Gastroesophageal sphincter (tissue), 4 donors: ENCODE results near the gene CLK3. TPM values are rescaled to one million over a fixed set of nuclear protein-coding genes. Genes with fewer than 3 reads are reported as not detected.

Experiments used
- ATAC-seq: fragments of 150-250 bp; one replicate; pipeline ENCODE4 v1.9.1; 2016; ENCODE audit warnings: mild to moderate bottlenecking, moderate library complexity
- H3K27ac ChIP-seq, 4 donors: fragments of 200-600 bp; sonication (generic) in 3 of 4; 1 replicate in 3 of 4; 2 replicates in 1 of 4; pipeline ENCODE4 v1.5.1; 2016 to 2019
- H3K27me3 ChIP-seq: fragments of 200-600 bp; sonication (generic); one replicate; pipeline ENCODE4 v1.5.1; 2019
- H3K36me3 ChIP-seq, 2 donors: fragments of 200-600 bp; sonication (generic); one replicate each; pipeline ENCODE4 v1.5.1; 2019; ENCODE audit warnings: control low read depth in 1 of 2
- H3K4me1 ChIP-seq, 3 donors: fragments of 200-600 bp; sonication (generic); 1 replicate in 2 of 3; 2 replicates in 1 of 3; pipeline ENCODE4 v1.5.1; 2016 to 2019; ENCODE audit warnings: control low read depth in 2 of 3
- H3K4me3 ChIP-seq, 2 donors: fragments of 200-600 bp; sonication (generic); one replicate each; pipeline ENCODE4 v1.5.1; 2019; ENCODE audit warnings: mild to moderate bottlenecking in 1 of 2, moderate library complexity in 1 of 2
- H3K9me3 ChIP-seq, 3 donors: fragments of 200-600 bp; sonication (generic); one replicate each; pipeline ENCODE4 v1.5.1; 2017 to 2019; ENCODE audit warnings: control low read depth in 2 of 3
- EP300 ChIP-seq: sonication (generic); formaldehyde crosslinking; IDR thresholded peaks from one replicate; pipeline ENCODE4 v1.6.1; 2017; ENCODE audit warnings: antibody characterized with exemption, mild to moderate bottlenecking
- POLR2A ChIP-seq, 2 donors: fragments of 450-650 bp; IDR thresholded peaks; one replicate each; pipeline ENCODE4 v1.6.1; 2017; ENCODE audit warnings: antibody characterized with exemption in 2 of 2, mild to moderate bottlenecking in 2 of 2, moderate library complexity in 1 of 2
- POLR2AphosphoS5 ChIP-seq: sonication (generic); formaldehyde crosslinking; IDR thresholded peaks from one replicate; pipeline ENCODE4 v1.6.1; 2017; ENCODE audit warnings: antibody characterized with exemption
- WGBS, 2 donors: methylation state at CpG; one replicate each; pipeline ENCODE4 v1.1.5; 2018; ENCODE audit warnings: low coverage in 1 of 2; 5-methylcytosine and 5-hydroxymethylcytosine counted together
- total RNA-seq, 4 donors: library from RNA; depleted of rRNA; stranded (reverse); fragments of >200 nt; gene quantifications; one replicate each; pipeline ENCODE4 v1.1.0, GENCODE V29; 2016
- TF ChIP-seq, protein P1 (sequence below), 4 experiments: fragments of 200-600 bp in 2 of 4; fragments of 450-650 bp in 2 of 4; sonication (generic) in 1 of 4; IDR thresholded peaks; one replicate each; pipeline ENCODE4 v1.5.1; 2017 to 2019; ENCODE audit warnings: antibody characterized with exemption in 4 of 4, mild to moderate bottlenecking in 2 of 4, moderate library complexity in 2 of 4

CLK3 gene
- total RNA-seq, 4 donors from 2014 or later: 62.8 to 108 (median 82.5) TPM

DNA sequence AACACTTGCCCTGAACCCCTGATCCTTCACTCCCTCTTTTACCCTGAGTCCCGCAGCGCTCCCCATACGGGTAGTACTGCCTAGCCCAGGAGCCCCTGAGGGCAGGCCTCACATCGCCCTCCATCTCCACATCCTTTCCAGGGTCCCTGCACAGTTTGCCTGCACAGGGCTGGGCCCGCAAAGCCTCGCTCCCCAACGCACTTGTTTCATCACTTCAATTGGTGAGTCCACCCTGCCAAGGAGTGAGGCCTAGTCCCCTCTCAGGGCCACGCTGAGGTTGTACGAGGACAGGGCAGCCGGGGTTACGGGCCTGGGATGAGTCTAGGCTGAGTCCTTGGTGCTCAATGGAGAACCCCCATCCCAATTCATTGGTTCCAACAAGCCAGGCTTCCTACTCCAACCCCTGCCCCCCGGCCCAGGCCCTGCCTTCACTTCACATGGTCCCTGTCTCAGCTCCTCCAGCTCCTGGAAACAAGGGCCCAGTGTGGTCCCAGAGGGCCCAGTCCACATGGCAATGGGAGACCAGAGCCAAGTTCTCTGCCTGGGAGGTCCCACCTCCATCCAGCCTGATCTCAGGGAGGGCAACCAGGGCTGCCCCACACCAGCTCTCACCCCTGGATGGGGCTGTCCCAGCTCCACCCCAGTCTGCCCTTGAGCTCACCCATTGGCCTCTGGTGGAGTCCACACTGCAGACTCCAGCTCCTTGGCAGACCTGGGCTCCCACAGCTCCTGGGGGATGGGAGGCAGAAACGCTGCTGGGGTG is 12.4 kb upstream of the CLK3 start:
- Histone ChIP-seq H3K36me3 (no peaks in the 10 kb centered on the region), H3K27ac (no peak overlapping the region), H3K27me3 (no peaks in the 10 kb centered on the region), H3K4me1 (peaks cover 0 to 31% (median 7%) of the 10 kb centered on the region in 3 donors), H3K4me3 (no peak overlapping the region), H3K9me3 (no peaks in the 10 kb centered on the region)
- TF ChIP-seq, protein P1, sequence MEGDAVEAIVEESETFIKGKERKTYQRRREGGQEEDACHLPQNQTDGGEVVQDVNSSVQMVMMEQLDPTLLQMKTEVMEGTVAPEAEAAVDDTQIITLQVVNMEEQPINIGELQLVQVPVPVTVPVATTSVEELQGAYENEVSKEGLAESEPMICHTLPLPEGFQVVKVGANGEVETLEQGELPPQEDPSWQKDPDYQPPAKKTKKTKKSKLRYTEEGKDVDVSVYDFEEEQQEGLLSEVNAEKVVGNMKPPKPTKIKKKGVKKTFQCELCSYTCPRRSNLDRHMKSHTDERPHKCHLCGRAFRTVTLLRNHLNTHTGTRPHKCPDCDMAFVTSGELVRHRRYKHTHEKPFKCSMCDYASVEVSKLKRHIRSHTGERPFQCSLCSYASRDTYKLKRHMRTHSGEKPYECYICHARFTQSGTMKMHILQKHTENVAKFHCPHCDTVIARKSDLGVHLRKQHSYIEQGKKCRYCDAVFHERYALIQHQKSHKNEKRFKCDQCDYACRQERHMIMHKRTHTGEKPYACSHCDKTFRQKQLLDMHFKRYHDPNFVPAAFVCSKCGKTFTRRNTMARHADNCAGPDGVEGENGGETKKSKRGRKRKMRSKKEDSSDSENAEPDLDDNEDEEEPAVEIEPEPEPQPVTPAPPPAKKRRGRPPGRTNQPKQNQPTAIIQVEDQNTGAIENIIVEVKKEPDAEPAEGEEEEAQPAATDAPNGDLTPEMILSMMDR (IDR thresholded peaks at IDR 0.05): no peak
- TF ChIP-seq POLR2A (IDR thresholded peaks at IDR 0.05): no peak
- TF ChIP-seq EP300: no peak
- TF ChIP-seq POLR2AphosphoS5: no peak
- 89% methylated on average over 3 of the region's 13 CpGs; no CpG with 5 or more reads in 1 of the 2 donors for WGBS, 2 donors
- ATAC-seq: no peak

GRCh38 chr15:74603789-74604705 is 11.6 kb upstream of the CLK3 start:
- TF ChIP-seq, protein P1 (IDR thresholded peaks at IDR 0.05): no peak
- TF ChIP-seq EP300 (no peak), POLR2A (IDR thresholded peaks at IDR 0.05) (no peak), POLR2AphosphoS5 (no peak)
- H3K4me3 ChIP-seq: no peak overlapping the region
- H3K27ac ChIP-seq: no peak overlapping the region
- peaks cover 0 to 24% (median 4%) of the 10 kb centered on the region in 3 donors for H3K4me1 ChIP-seq
- H3K27me3 ChIP-seq: no peaks in the 10 kb centered on the region
- no peak for ATAC-seq
- no peaks in the 10 kb centered on the region for H3K36me3 ChIP-seq
- H3K9me3 ChIP-seq: no peaks in the 10 kb centered on the region
- WGBS, 2 donors: 100% methylated on average over 1 of the region's 11 CpGs; no CpG with 5 or more reads in 1 of the 2 donors

DNA sequence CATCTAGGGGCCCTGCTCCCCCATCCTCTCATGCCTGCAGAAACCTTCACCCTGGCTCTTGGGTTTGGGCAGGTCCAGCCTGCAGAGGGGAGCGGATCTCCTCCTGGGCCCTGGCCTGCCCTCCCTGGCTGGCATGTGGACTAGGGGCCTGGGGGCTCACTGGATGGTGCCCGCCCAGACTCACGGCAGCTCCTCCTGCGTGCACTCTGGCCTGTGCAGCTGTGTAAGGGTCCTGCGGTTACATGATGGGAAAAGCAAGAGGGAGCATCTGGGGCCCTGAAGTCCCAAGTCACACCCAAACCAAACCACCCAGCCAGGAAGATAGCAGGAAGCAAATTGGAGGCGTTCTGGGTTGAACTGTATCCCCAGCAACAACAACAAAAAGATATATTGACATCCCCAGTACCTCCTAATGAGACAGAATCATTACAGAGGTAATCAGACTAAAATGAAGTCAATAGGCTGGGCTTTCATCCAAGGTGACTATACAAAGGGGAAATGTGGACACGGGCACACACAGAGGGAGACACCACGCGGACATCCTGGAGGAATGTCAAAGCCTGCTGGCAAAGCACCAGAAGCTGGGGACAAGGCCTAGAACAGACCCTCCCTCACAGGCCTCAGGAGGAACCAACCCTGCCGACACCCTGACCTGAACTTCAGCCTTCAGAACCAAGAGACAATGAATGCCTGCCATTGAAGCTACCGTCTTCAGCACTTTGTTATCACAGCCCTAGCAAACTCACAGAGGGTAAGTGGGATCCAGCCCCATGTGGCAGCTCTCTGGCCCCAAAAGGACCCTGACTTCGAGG is 10.4 kb upstream of the CLK3 start:
- H3K9me3 ChIP-seq: no peaks in the 10 kb centered on the region
- H3K4me3 ChIP-seq: no peak overlapping the region
- no peaks in the 10 kb centered on the region for H3K27me3 ChIP-seq
- H3K27ac ChIP-seq: no peak overlapping the region
- H3K4me1 ChIP-seq: peaks cover 0 to 12% (median 0%) of the 10 kb centered on the region in 3 donors
- WGBS, 2 donors: 48 to 74% methylated on average over 4 to 5 of the region's 12 CpGs
- no peak for TF ChIP-seq POLR2AphosphoS5
- TF ChIP-seq, protein P1 (IDR thresholded peaks at IDR 0.05): no peak
- TF ChIP-seq EP300: no peak
- no peak for TF ChIP-seq POLR2A (IDR thresholded peaks at IDR 0.05)
- no peaks in the 10 kb centered on the region for H3K36me3 ChIP-seq
- ATAC-seq: no peak

- Histone ChIP-seq H3K4me1 (peaks cover 0 to 7% (median 0%) of the 10 kb centered on the region in 3 donors), H3K27me3 (no peaks in the 10 kb centered on the region), H3K36me3 (no peaks in the 10 kb centered on the region), H3K4me3 (no peak overlapping the region), H3K27ac (no peak overlapping the region), H3K9me3 (no peaks in the 10 kb centered on the region)
- no CpG with 5 or more reads among the region's 1 CpG for WGBS, 2 donors
- TF ChIP-seq POLR2AphosphoS5: no peak
- TF ChIP-seq, protein P1 (IDR thresholded peaks at IDR 0.05): no peak
- TF ChIP-seq EP300: no peak
- no peak for TF ChIP-seq POLR2A (IDR thresholded peaks at IDR 0.05)
- ATAC-seq: no peak
These were observed 9.9 kb upstream of the CLK3 start for GRCh38 chr15:74605795-74606150.
